GM12872 (cell line): Measurements from ENCODE around the gene PAPPA.

Experiments
- CTCF ChIP-seq: IDR thresholded peaks from 3 replicates; pipeline ENCODE4 v1.5.1; 2011; ENCODE audit warnings: low read depth, mild to moderate bottlenecking, low read length, moderate library complexity; ENCODE audit not compliant: insufficient read depth

PAPPA gene

GRCh38 chr9:116174347-116174746 is 20.8 kb downstream of the PAPPA start:
- no peak for TF ChIP-seq CTCF

GRCh38 chr9:116175614-116176013 is 22.0 kb downstream of the PAPPA start:
- TF ChIP-seq CTCF = no peak

GRCh38 chr9:116178481-116179211 is 25.1 kb downstream of the PAPPA start:
- no peak for TF ChIP-seq CTCF

GRCh38 chr9:116179568-116179967 is 26.0 kb downstream of the PAPPA start:
- no peak for TF ChIP-seq CTCF

GRCh38 chr9:116181853-116182610 is 28.4 kb downstream of the PAPPA start:
- TF ChIP-seq CTCF = no peak

GRCh38 chr9:116182876-116183275 is 29.3 kb downstream of the PAPPA start:
- TF ChIP-seq CTCF = no peak

- TF ChIP-seq CTCF = no peak
These were observed 34.1 kb downstream of the PAPPA start for GRCh38 chr9:116187570-116188170.
